Activated T-helper 1 cell treated with anti-CD3 and anti-CD28 coated beads, Interleukin-12 subunit alpha, Interleukin-12 subunit beta, Interleukin-2, Interleukin-4 antibody, amounts not matched to agents 30 ng/mL and 10 ng/mL and 1 ng/mL, durations not matched to agents 14 hours and 24 hours and 36 hours (primary cell): ENCODE results near the gene TRAF3. TPM values are rescaled to one million over a fixed set of nuclear protein-coding genes. Genes with fewer than 3 reads are reported as not detected.
A peak's percentile ranks its signal among the peaks of the same experiment; 100 is the strongest.

Experiments
- DNase-seq: peaks from one replicate; pipeline ENCODE4 v3.0.0; 2021; ENCODE audit warnings: low spot score
- H3K27ac Mint-ChIP-seq: one replicate; pipeline ENCODE4 v1.8.0; 2021; ENCODE audit warnings: mild to moderate bottlenecking, mixed read lengths
- H3K27me3 Mint-ChIP-seq: one replicate; pipeline ENCODE4 v1.8.0; 2022; ENCODE audit warnings: mild to moderate bottlenecking, moderate library complexity, mixed read lengths; ENCODE audit not compliant: insufficient read depth
- H3K36me3 Mint-ChIP-seq: one replicate; pipeline ENCODE4 v1.8.0; 2021; ENCODE audit warnings: low read depth, mixed read lengths
- H3K4me1 Mint-ChIP-seq: one replicate; pipeline ENCODE4 v1.8.0; 2021; ENCODE audit warnings: low read depth, mixed read lengths
- H3K4me3 Mint-ChIP-seq: one replicate; pipeline ENCODE4 v1.8.0; 2021; ENCODE audit warnings: mild to moderate bottlenecking, moderate library complexity, mixed read lengths
- H3K9me3 Mint-ChIP-seq: one replicate; pipeline ENCODE4 v1.8.0; 2021; ENCODE audit warnings: mixed read lengths
- intact Hi-C: fragments of 100-400 bp; cut with micrococcal nuclease; formaldehyde crosslinking; loops from one replicate; pipeline ENCODE4 v1.15.1; 2024
- total RNA-seq: library from RNA; stranded (reverse); gene quantifications from 2 replicates; pipeline ENCODE4 v1.2.3, GENCODE V29; 2022

Gene TRAF3
- total RNA-seq, 1 donor from 2014 or later, result 73.1 TPM

GRCh38 chr14:102793531-102794328 is 16.5 kb downstream of the TRAF3 start:
- no peak for DNase-seq
- Mint-ChIP-seq H3K4me1 (peaks cover 58% of the 10 kb centered on the region), H3K36me3 (peaks cover 47% of the 10 kb centered on the region), H3K4me3 (peak overlapping the region; percentile 33), H3K9me3 (peaks cover 21% of the 10 kb centered on the region), H3K27me3 (no peaks in the 10 kb centered on the region), H3K27ac (peak overlapping the region; percentile 70)
- intact Hi-C loops, result loop anchor here (2.0 kb wide), 1 partner anchor 13 kb away; no protein-coding TSS in a partner anchor

GRCh38 chr14:102795060-102795925 is 18.0 kb downstream of the TRAF3 start:
- no peak for DNase-seq
- Mint-ChIP-seq H3K27me3 (no peaks in the 10 kb centered on the region), H3K27ac (peak overlapping the region; percentile 78), H3K9me3 (peaks cover 21% of the 10 kb centered on the region), H3K36me3 (peaks cover 40% of the 10 kb centered on the region), H3K4me3 (peak overlapping the region; percentile 54), H3K4me1 (peaks cover 56% of the 10 kb centered on the region)
- intact Hi-C loops, result loop anchor here (1.0 to 2.0 kb wide), 3 partner anchors 10 to 24 kb away; no protein-coding TSS in a partner anchor

DNA sequence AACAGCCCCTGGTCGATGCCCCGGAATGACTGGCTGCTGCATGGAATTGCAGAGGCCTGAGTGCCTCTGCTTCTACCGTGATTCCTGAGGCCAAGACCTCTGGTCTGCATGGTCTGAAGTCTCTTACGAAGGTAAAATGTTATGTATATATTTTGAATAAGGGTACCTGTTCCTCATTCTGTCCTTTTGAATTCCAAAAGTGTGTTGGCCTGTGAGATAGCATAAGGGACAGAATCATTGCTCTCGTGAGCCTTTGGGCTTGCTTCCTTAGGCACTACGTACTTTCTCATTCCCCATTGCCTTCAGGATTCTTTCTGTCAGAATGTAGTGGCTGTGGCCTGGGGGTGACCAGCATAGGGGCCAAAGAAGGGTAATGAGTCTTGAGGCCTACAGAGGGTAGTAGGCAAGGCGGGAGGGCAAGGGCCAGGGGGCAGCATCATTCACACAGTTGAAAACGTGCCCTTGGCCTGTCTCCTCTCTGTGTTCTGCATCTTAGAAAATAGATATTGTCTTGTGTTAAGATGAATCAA is 19.5 kb downstream of the TRAF3 start:
- Mint-ChIP-seq H3K4me3 (no peak overlapping the region), H3K4me1 (peaks cover 41% of the 10 kb centered on the region), H3K27ac (no peak overlapping the region), H3K27me3 (no peaks in the 10 kb centered on the region), H3K36me3 (peaks cover 30% of the 10 kb centered on the region), H3K9me3 (peaks cover 11% of the 10 kb centered on the region)
- intact Hi-C loops, result no loop called here
- no peak for DNase-seq

DNA sequence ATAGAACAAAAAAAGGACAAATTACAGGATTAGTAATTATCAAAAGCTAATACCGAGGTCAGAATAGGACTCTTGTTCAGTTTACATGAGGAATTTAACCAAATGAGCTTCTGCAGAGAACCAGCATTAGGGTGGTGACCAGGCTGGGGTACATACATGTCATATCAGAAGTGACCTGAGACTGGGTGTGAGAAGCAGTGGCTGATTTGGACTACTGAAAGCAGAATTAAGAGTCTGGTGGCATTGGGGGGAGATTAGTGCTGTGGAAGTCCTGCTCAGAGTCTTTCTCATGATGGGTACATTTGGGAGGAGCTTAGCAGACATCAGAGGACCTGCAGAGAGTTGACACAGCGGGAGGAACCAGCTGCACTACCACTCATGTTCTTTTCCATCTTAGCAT is 21.7 kb downstream of the TRAF3 start:
- Mint-ChIP-seq H3K9me3 (peaks cover 2% of the 10 kb centered on the region), H3K27me3 (no peaks in the 10 kb centered on the region), H3K4me3 (no peak overlapping the region), H3K36me3 (peaks cover 21% of the 10 kb centered on the region), H3K4me1 (peaks cover 51% of the 10 kb centered on the region), H3K27ac (peak overlapping the region; percentile 26)
- no peak for DNase-seq
- intact Hi-C loops, result no loop called here

- no peaks in the 10 kb centered on the region for H3K9me3 Mint-ChIP-seq
- peaks cover 52% of the 10 kb centered on the region for H3K4me1 Mint-ChIP-seq
- no peaks in the 10 kb centered on the region for H3K27me3 Mint-ChIP-seq
- H3K27ac Mint-ChIP-seq, result peak overlapping the region; percentile 49
- H3K36me3 Mint-ChIP-seq, result peaks cover 19% of the 10 kb centered on the region
- no peak for DNase-seq
- no peak overlapping the region for H3K4me3 Mint-ChIP-seq
- intact Hi-C loops, result no loop called here
These were observed 22.7 kb downstream of the TRAF3 start for GRCh38 chr14:102799684-102800562.

GRCh38 chr14:102802834-102803523 is 25.7 kb downstream of the TRAF3 start:
- peaks cover 17% of the 10 kb centered on the region for H3K36me3 Mint-ChIP-seq
- no peaks in the 10 kb centered on the region for H3K27me3 Mint-ChIP-seq
- H3K4me3 Mint-ChIP-seq, result no peak overlapping the region
- H3K27ac Mint-ChIP-seq, result peak overlapping the region; percentile 73
- intact Hi-C loops, result no loop called here
- peaks cover 70% of the 10 kb centered on the region for H3K4me1 Mint-ChIP-seq
- no peak for DNase-seq
- H3K9me3 Mint-ChIP-seq, result no peaks in the 10 kb centered on the region

DNA sequence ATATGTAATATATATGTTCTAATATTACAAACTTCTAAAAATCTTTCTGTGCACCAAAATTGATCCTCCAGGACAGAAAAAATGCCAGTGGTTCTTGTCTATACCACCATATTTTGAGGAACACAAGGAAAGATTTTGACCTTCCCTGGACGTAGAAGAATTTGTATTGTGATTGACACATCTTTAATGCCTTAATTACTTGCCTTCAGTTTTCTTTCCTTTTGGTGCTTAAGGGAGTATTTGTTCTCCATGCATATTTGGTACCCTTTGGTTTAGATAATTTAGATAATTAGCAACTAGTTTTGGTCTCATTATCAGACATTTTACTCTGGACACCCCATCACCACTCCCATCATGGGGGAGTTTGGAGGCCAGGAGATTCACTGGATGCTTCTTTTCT is 27.6 kb downstream of the TRAF3 start:
- no peaks in the 10 kb centered on the region for H3K27me3 Mint-ChIP-seq
- peaks cover 18% of the 10 kb centered on the region for H3K36me3 Mint-ChIP-seq
- H3K4me1 Mint-ChIP-seq, result peaks cover 57% of the 10 kb centered on the region
- H3K27ac Mint-ChIP-seq, result peak overlapping the region; percentile 95
- peak overlapping the region; percentile 71 for H3K4me3 Mint-ChIP-seq
- intact Hi-C loops, result loop anchor here (1.0 to 2.0 kb wide), 4 partner anchors 10 to 78 kb away; no protein-coding TSS in a partner anchor
- no peak for DNase-seq
- no peaks in the 10 kb centered on the region for H3K9me3 Mint-ChIP-seq

DNA sequence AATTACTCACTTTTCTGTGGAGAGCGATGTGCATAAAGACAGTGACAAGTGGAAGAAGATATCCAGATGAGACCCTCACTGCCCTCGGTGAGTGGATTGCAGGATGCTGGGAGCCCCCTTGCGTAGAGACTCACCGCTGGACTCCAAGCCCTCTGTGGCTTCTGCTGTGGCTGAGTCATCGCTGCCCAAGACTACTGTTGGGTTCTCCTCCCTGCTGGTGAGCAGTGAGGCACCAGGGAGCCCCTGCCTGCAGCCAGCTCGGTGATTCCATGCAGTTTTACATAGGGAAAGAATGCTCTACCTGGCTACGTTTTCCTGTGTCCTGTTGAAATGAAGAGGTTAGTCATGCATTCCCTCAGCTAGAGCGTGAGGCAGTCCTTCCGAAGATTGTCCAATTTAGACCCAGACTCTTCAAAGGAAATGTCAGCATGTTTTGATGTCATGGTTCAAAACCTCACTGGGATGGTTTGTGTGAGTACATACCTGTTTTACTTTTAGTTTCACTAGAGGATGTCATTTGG is 28.2 kb downstream of the TRAF3 start:
- H3K4me3 Mint-ChIP-seq, result peak overlapping the region; percentile 71
- peak; percentile 47 for DNase-seq
- H3K27me3 Mint-ChIP-seq, result no peaks in the 10 kb centered on the region
- peaks cover 21% of the 10 kb centered on the region for H3K36me3 Mint-ChIP-seq
- intact Hi-C loops, result loop anchor here (1.0 to 2.0 kb wide), 4 partner anchors 10 to 78 kb away; no protein-coding TSS in a partner anchor
- peaks cover 62% of the 10 kb centered on the region for H3K4me1 Mint-ChIP-seq
- H3K9me3 Mint-ChIP-seq, result no peaks in the 10 kb centered on the region
- H3K27ac Mint-ChIP-seq, result peak overlapping the region; percentile 95

GRCh38 chr14:102805941-102806340 is 28.7 kb downstream of the TRAF3 start:
- intact Hi-C loops, result loop anchor here (1.0 to 2.0 kb wide), 4 partner anchors 11 to 77 kb away; no protein-coding TSS in a partner anchor
- Mint-ChIP-seq H3K27me3 (no peaks in the 10 kb centered on the region), H3K27ac (peak overlapping the region; percentile 95), H3K36me3 (peaks cover 24% of the 10 kb centered on the region), H3K9me3 (no peaks in the 10 kb centered on the region), H3K4me3 (peak overlapping the region; percentile 71), H3K4me1 (peaks cover 67% of the 10 kb centered on the region)
- no peak for DNase-seq

DNA sequence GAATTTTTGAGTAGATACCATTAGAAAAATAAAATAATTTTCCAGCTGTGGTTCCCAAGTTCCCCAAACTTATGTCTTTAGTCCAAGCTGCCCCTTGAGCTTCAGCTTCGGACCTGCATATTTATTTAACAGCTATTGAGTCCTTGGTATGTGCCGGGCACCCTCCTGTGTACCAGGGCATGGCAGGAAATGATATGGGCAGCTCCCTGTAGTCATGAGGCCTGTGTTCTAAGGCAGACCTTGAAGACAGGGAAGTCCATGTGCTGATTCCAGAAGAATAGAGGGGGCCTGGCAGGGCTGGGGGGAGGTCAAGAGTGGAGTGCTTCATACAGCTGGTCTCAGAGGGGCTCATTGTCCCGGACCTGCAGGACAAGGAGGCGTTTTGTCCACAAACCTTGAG is 29.2 kb downstream of the TRAF3 start:
- peaks cover 23% of the 10 kb centered on the region for H3K36me3 Mint-ChIP-seq
- no peak for DNase-seq
- H3K4me1 Mint-ChIP-seq, result peaks cover 72% of the 10 kb centered on the region
- H3K9me3 Mint-ChIP-seq, result no peaks in the 10 kb centered on the region
- peak overlapping the region; percentile 71 for H3K4me3 Mint-ChIP-seq
- H3K27ac Mint-ChIP-seq, result peak overlapping the region; percentile 95
- no peaks in the 10 kb centered on the region for H3K27me3 Mint-ChIP-seq
- intact Hi-C loops, result no loop called here

- intact Hi-C loops, result loop anchor here (1.0 kb wide), 3 partner anchors 8 to 32 kb away; no protein-coding TSS in a partner anchor
- H3K4me3 Mint-ChIP-seq, result peak overlapping the region; percentile 72
- H3K9me3 Mint-ChIP-seq, result no peaks in the 10 kb centered on the region
- peak overlapping the region; percentile 95 for H3K27ac Mint-ChIP-seq
- peaks cover 26% of the 10 kb centered on the region for H3K36me3 Mint-ChIP-seq
- no peaks in the 10 kb centered on the region for H3K27me3 Mint-ChIP-seq
- DNase-seq, result no peak
- H3K4me1 Mint-ChIP-seq, result peaks cover 76% of the 10 kb centered on the region
These were observed 29.8 kb downstream of the TRAF3 start for GRCh38 chr14:102807013-102807406.
